NCI-H226 (cell line): ENCODE data around the gene CYP3A5.
"Not testable (repeated sequence)": the region's sequence is repeated elsewhere in the genome, so short reads cannot be mapped to it uniquely, and the experiment has no call there.

Experiments used
- DNase-seq: peaks from one replicate; pipeline ENCODE4 v3.0.0-alpha.2; 2015

The CYP3A5 gene

GRCh38 chr7:99637414-99637813 is 42.4 kb downstream of the CYP3A5 start:
- not testable (repeated sequence) for DNase-seq

GRCh38 chr7:99631295-99632109 is 48.3 kb downstream of the CYP3A5 start:
- no peak for DNase-seq

- no peak for DNase-seq
These were observed 50.2 kb downstream of the CYP3A5 start for GRCh38 chr7:99629643-99630042.

DNA sequence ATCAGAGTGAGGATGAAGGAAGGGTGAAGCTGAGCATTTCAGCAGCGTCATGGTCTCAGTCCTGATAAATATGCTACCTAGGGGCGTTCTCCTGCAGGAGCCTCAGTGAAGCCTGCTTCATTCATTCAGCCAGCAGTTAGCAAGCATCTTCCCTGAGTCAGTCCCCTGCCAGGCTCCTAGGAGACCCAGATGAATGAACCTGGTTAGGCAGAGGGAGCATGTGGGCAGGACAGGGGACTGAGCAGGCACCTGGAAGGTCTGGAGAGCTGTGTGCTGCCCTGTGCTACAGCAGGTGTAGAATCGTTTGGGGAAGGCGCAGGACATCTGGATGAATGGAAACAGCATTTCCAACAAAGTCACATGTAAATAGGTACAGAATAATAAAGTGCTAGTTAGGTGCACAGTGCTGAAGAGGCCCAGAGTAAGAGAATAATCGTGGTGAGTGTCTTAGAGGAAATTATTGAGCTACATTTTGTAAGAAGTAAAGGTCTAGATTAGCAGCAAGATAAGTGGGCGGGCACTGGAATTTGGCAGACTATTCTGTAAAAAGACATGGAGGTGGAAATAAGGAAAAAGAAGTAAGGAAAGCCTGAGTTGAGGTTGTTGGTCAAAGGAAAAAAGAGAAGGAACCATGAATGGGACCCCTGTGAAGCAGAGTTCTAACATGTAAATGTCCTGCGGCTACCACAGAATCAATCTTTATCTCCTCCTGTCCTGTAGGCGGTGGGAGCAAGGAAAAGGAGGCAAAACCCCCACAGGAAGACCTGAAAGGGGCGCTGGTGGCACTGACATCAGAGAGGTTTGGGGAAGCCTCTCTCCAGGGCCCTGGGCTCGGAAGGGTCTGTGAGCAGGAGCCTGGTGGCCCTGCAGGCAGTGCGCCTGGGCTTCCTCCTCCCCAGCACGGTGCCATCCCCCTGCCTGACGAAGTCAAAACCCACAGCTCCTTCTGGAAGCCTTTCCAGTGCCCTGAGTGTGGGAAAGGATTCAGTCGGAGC is 51.0 kb downstream of the CYP3A5 start:
- DNase-seq: no peak

DNA sequence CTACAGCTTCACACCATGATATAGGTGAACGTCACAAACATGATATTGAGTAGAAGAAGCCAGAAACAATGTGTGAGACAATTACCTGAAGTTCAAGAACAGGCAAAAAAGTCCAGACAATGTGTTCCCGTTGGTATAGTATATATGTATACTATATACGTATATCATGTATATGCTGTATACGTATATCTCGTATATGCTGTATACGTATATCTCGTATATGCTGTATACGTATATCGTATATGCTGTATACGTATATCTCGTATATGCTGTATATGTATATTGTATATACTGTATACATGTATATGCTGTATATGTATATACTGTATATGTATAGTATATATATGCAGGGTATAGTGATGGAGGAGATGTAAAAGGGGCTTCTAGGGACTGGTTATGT is 52.3 kb downstream of the CYP3A5 start:
- DNase-seq: no peak

GRCh38 chr7:99626661-99627060 is 53.1 kb downstream of the CYP3A5 start:
- no peak for DNase-seq

DNA sequence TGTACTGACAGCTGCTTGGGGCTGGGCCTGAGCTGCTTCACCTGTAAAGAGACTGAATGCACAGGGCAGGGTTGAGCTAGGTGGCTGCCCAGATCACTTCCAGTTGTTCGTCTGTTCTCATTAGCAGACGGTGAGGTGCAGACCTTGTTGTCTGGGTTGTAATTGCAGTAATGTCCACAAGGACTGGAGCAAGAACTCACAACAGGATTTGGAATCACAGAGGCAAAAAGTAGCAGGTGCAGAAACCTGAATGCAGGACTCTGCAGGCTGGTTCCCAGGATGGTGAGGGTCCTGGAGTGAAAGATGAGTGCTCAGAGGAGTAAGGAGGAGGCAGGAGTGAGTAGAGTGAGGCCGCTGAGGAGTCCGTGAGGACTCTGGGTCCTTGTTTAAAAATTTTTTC is 53.8 kb downstream of the CYP3A5 start:
- no peak for DNase-seq

DNA sequence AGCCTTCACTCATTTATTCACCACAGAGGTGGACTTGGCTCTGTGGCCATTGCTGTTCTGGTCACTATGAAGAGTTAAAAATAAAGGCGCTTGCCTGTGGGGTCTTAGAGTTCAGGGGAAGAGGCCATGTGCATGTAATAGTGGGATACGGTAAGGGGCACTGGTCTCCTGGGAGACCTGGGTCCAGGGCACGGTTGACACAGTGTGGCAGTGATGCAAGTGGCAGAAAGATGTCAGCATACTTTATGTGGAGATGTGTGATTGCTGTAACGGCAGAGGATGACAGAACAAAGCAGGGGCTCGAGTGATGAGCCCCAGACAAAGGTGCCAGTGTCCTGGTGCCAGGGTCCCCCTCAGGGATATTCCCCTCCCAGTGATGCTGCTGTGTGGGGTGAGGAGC is 54.5 kb downstream of the CYP3A5 start:
- DNase-seq: no peak

DNA sequence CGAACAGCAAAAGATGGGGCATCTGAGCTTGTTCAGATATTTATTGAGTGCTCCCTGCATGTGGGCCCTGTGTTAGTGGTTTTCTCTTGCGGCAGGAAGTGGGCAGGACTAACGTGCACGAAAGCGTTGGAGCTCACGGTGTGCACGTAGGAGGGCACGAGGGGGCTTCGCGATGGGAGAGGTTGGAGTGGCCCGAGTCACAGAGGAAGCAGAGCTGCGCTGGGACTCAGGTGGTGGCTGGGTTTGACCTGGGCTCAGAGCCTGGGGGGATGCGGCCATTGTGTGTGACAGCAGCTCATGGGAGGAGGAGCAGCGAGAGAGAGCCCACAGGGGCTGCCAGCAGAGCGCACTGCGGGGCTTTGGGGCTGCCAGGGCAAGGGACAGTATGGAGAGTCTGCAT is 55.3 kb downstream of the CYP3A5 start:
- DNase-seq: no peak

GRCh38 chr7:99623702-99624447 is 55.9 kb downstream of the CYP3A5 start:
- DNase-seq: no peak

GRCh38 chr7:99623091-99623693 is 56.6 kb downstream of the CYP3A5 start:
- no peak for DNase-seq

GRCh38 chr7:99622596-99622995 is 57.2 kb downstream of the CYP3A5 start:
- DNase-seq: no peak

DNA sequence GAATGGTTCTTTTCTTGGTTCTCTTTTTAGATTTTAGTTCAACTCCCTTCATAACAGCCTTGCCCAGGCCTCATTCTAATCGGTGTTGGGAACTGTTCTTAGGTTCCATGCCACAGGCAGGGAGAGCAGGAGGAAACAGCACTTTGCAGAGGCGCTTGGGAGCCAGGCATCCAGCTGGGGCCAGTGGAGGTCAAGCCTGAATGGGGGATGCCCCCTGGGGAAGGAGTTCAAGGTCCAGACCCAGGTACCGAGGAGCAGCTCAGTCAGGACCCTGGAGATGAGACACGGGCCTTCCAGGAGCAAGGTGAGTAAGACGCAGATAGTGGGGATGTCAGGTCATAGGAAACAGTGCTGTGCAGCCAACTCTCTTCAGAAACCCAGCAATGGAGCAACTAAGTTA is 58.5 kb downstream of the CYP3A5 start:
- no peak for DNase-seq

DNA sequence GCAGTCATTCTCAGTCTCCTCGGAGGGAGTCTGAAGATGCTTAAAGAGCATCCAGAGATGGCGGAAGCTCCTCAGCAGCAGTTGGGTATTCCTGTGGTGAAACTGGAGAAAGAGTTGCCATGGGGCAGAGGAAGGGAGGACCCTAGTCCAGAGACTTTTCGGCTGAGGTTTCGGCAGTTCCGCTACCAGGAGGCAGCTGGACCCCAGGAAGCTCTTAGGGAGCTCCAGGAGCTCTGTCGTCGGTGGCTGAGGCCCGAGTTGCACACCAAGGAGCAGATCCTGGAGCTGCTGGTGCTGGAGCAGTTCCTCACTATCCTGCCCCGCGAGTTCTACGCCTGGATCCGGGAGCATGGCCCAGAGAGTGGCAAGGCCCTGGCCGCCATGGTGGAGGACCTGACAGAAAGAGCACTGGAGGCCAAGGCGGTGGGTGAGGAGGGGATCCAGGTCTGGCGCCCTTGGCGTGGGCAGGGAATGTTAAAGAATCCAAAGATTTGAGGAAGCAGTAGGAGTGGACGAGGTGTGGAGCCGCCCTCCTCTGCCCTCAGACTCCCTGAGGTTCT is 60.1 kb downstream of the CYP3A5 start:
- no peak for DNase-seq

DNA sequence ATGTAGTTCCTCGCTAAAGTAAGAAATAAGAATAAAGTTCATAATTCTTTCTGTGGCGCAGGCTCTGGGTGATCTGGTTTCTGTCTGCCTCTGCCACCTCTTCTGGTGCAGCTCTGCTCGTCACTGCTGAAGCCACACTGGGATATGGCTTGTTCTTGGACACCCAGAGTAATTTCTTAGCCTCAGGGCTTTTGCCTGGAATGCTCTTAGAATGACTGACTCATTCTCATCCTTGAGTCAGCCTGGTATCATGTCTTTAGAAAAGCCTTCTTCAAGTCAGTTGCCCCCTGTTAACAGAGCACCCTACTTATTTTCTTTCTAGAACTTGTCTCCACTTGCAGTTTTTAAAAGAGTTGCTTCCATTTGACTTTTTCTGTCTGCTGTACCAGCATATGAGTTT is 61.1 kb downstream of the CYP3A5 start:
- DNase-seq: peak; percentile 72

GRCh38 chr7:99617192-99617781 is 62.5 kb downstream of the CYP3A5 start:
- DNase-seq: no peak

DNA sequence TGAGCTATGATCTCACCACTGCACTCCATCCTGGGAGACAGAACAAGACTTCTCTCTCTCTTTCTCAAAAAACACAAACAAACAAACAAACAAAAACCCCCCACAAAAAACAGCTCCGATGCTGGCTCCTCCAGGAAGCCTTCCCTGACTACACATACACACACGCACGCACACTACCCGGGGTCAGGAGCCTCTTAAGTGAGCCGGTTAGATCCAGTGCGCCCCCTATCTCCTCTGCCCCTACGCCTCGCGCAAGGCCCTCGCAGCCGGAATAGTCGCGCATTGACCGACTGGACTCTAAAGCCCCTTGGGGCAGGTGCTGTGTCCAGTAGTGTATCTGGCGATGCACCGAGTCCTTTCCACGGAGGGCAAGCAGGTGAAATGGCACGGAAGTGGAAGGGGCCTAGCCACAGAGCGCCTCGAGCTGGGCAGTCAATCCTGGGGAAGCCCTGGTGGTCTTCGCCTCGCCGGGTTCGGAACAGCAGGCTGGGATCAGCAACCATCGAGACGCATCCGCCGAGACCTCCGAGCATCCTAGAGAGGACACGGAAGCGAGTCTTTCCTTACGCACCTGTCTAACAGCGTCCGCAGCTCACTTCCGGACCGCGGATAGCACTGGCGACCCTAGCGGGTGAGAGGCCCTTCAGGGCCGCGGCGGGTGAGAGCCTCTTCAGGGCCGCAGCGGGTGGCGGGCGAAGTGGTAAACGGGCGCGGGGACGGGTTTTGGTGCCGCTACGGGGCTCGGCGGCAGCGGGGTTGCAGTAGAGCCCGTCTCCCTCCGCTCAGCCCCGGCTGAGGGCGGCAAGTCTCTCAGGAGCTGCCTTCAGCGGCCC is 63.2 kb downstream of the CYP3A5 start, which contains the start of gene ZSCAN25:
TSS of gene ZSCAN25 (plus strand) at position 588 of the 833 bp plus-strand sequence. CDS start 2,661 bp downstream, outside the sequence.
- peak; percentile 86 for DNase-seq

DNA sequence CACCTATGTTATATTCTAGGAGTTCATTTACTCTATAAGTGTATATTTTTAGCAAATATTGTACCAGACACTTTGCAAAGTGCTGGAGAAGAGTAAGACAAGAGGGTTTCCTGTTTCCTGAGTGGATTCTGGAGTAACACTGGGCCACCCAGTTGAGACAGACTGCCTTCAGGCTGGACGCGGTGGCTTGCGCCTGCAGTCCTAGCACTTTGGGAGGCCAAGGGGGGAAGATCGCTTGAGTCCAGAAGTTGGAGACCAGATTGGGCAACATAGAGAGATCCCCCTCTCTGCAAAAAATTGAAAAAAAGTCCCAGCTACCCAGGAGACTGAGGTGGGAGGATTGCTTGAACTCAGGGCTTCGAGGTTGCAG is 63.8 kb downstream of the CYP3A5 start:
- DNase-seq: no peak

GRCh38 chr7:99614495-99614894 is 65.3 kb downstream of the CYP3A5 start:
- DNase-seq: peak; percentile 26

GRCh38 chr7:99607548-99607947 is 72.2 kb downstream of the CYP3A5 start:
- DNase-seq: no peak

- DNase-seq: no peak
These were observed 73.3 kb downstream of the CYP3A5 start for GRCh38 chr7:99606531-99606930.
